Parathyroid adenoma (tissue), 2 donors: Measurements from ENCODE around the gene APOBEC3C.
"Not testable (repeated sequence)": the region's sequence is repeated elsewhere in the genome, so short reads cannot be mapped to it uniquely, and the experiment has no call there.

ENCODE experiments used
- H2AFZ ChIP-seq: fragments of 300-600 bp; sonication (generic); one replicate; pipeline ENCODE4 v1.7.0; 2017; ENCODE audit warnings: antibody characterized with exemption, mild to moderate bottlenecking
- H3K27ac ChIP-seq: fragments of 300-600 bp; sonication (generic); one replicate; pipeline ENCODE4 v1.7.0; 2017
- H3K27me3 ChIP-seq: fragments of 300-600 bp; sonication (generic); one replicate; pipeline ENCODE4 v1.7.0; 2017; ENCODE audit warnings: low read length; ENCODE audit not compliant: control insufficient read depth, insufficient read depth
- H3K36me3 ChIP-seq: fragments of 300-600 bp; sonication (generic); one replicate; pipeline ENCODE4 v1.7.0; 2017; ENCODE audit warnings: low read length; ENCODE audit not compliant: control insufficient read depth, insufficient read depth
- H3K4me1 ChIP-seq: fragments of 300-600 bp; sonication (generic); one replicate; pipeline ENCODE4 v1.7.0; 2017; ENCODE audit warnings: control low read depth
- H3K4me2 ChIP-seq: fragments of 300-600 bp; sonication (generic); one replicate; pipeline ENCODE4 v1.7.0; 2017; ENCODE audit warnings: low read length
- H3K4me3 ChIP-seq: fragments of 300-600 bp; sonication (generic); one replicate; pipeline ENCODE4 v1.7.0; 2017; ENCODE audit warnings: low read depth, low read length
- H3K79me2 ChIP-seq: fragments of 300-600 bp; sonication (generic); one replicate; pipeline ENCODE4 v1.7.0; 2017; ENCODE audit warnings: control low read depth
- H3K9ac ChIP-seq: fragments of 300-600 bp; sonication (generic); one replicate; pipeline ENCODE4 v1.7.0; 2017; ENCODE audit warnings: mild to moderate bottlenecking
- H3K9me3 ChIP-seq: fragments of 300-600 bp; sonication (generic); one replicate; pipeline ENCODE4 v1.7.0; 2017; ENCODE audit warnings: low read length; ENCODE audit not compliant: control insufficient read depth
- CTCF ChIP-seq: fragments of 300-600 bp; sonication (generic); IDR thresholded peaks from one replicate; pipeline ENCODE4 v1.7.0; 2017; ENCODE audit warnings: antibody characterized with exemption, mild to moderate bottlenecking
- donor health status: primary hyperparathyroidism.

The APOBEC3C gene

GRCh38 chr22:39003165-39003638 is 10.9 kb upstream of the APOBEC3C start:
- Histone ChIP-seq H3K36me3 (no peaks in the 10 kb centered on the region), H3K4me1 (peaks cover 3% of the 10 kb centered on the region), H3K4me2 (no peak overlapping the region), H3K27ac (no peak overlapping the region), H3K9ac (no peak overlapping the region), H2AFZ (peak overlapping the region; percentile 64), H3K4me3 (no peak overlapping the region), H3K79me2 (no peaks in the 10 kb centered on the region), H3K27me3 (no peaks in the 10 kb centered on the region), H3K9me3 (no peaks in the 10 kb centered on the region)
- TF ChIP-seq CTCF = peak; percentile 59

GRCh38 chr22:39007177-39007576 is 6.9 kb upstream of the APOBEC3C start:
- H3K4me3 ChIP-seq = no peak overlapping the region
- H3K9me3 ChIP-seq = no peaks in the 10 kb centered on the region
- H3K4me1 ChIP-seq = peaks cover 3% of the 10 kb centered on the region
- no peaks in the 10 kb centered on the region for H3K36me3 ChIP-seq
- no peak overlapping the region for H3K9ac ChIP-seq
- no peaks in the 10 kb centered on the region for H3K27me3 ChIP-seq
- no peaks in the 10 kb centered on the region for H3K79me2 ChIP-seq
- no peak for TF ChIP-seq CTCF
- H3K27ac ChIP-seq = no peak overlapping the region
- H2AFZ ChIP-seq = no peak overlapping the region
- no peak overlapping the region for H3K4me2 ChIP-seq

GRCh38 chr22:39008271-39008850 is 5.7 kb upstream of the APOBEC3C start:
- H3K36me3 ChIP-seq, H3K27ac ChIP-seq, H3K27me3 ChIP-seq, H3K4me1 ChIP-seq, H3K4me2 ChIP-seq, H2AFZ ChIP-seq, H3K9me3 ChIP-seq, H3K4me3 ChIP-seq, H3K9ac ChIP-seq, H3K79me2 ChIP-seq: not testable (repeated sequence)

- Histone ChIP-seq H3K27ac (no peak overlapping the region), H3K9ac (no peak overlapping the region), H3K36me3 (no peaks in the 10 kb centered on the region), H3K79me2 (no peaks in the 10 kb centered on the region), H3K9me3 (no peaks in the 10 kb centered on the region), H3K4me2 (no peak overlapping the region), H3K27me3 (no peaks in the 10 kb centered on the region), H3K4me1 (no peaks in the 10 kb centered on the region), H3K4me3 (no peak overlapping the region), H2AFZ (no peak overlapping the region)
- no peak for TF ChIP-seq CTCF
Measured at GRCh38 chr22:39010946-39011345, 3.1 kb upstream of the APOBEC3C start.

- H3K4me3 ChIP-seq = no peak overlapping the region
Measured at GRCh38 chr22:39012533-39013511, 1.2 kb upstream of the APOBEC3C start.

GRCh38 chr22:39013561-39013941 is 506 bp upstream of the APOBEC3C start:
- Histone ChIP-seq H3K4me3 (peak overlapping the region; percentile 49), H2AFZ (peak overlapping the region; percentile 83), H3K27ac (peak overlapping the region; percentile 53), H3K4me2 (peak overlapping the region; percentile 60)
- H3K79me2 ChIP-seq, H3K27me3 ChIP-seq, H3K9me3 ChIP-seq, H3K4me1 ChIP-seq, H3K9ac ChIP-seq, H3K36me3 ChIP-seq: not testable (repeated sequence)

More at GRCh38 chr22:39012533-39013511, 1.2 kb upstream of the APOBEC3C start:
- Histone ChIP-seq H3K27me3 (no peaks in the 10 kb centered on the region), H3K9ac (no peak overlapping the region), H3K27ac (no peak overlapping the region), H3K4me2 (no peak overlapping the region), H2AFZ (no peak overlapping the region), H3K79me2 (no peaks in the 10 kb centered on the region), H3K4me1 (no peaks in the 10 kb centered on the region), H3K9me3 (no peaks in the 10 kb centered on the region), H3K36me3 (no peaks in the 10 kb centered on the region)
- TF ChIP-seq CTCF = no peak

GRCh38 chr22:39014723-39015121 is 665 bp downstream of the APOBEC3C start:
- not testable (repeated sequence) for H3K36me3 ChIP-seq, H3K27me3 ChIP-seq, H3K9me3 ChIP-seq, H3K27ac ChIP-seq, H3K4me1 ChIP-seq, H3K79me2 ChIP-seq, H3K9ac ChIP-seq
- Histone ChIP-seq H3K4me3 (peak overlapping the region; percentile 49), H2AFZ (peak overlapping the region; percentile 83), H3K4me2 (peak overlapping the region; percentile 60)
